Hematopoietic multipotent progenitor cell (in vitro differentiated cells): Measurements from ENCODE around the gene ZNF620. TPM values are rescaled to one million over a fixed set of nuclear protein-coding genes. Genes with fewer than 3 reads are reported as not detected.

Experiments used
- small RNA-seq: library from RNA; depleted of rRNA; stranded (forward); fragments of <200 nt; gene quantifications from one replicate; pipeline ENCODE3, GENCODE V24; 2012
- total RNA-seq: library from RNA; depleted of rRNA; stranded (reverse); fragments of >200 nt; gene quantifications from one replicate; pipeline ENCODE4 v1.2.3, GENCODE V29; 2012

Gene ZNF620
- total RNA-seq, 1 donor: 6.5 TPM

Small RNA genes within 50 kb of the gene (small RNA-seq; reads per million reads assigned to genes)
- gene RNU5B-2P: not detected

Other genes with a start within 250 kb of the ZNF620 start
- 11.8 TPM for gene EIF1B, start 196.3 kb upstream of the ZNF620 start, total RNA-seq
- not detected for gene ENTPD3, start 118.9 kb upstream of the ZNF620 start, total RNA-seq
- gene RPL14, start 48.7 kb upstream of the ZNF620 start, total RNA-seq: 343 TPM
- gene ZNF619, start 28.9 kb upstream of the ZNF620 start, total RNA-seq: 8.6 TPM
- gene ZNF621, start 18.9 kb downstream of the ZNF620 start, total RNA-seq: 13.5 TPM